Measurements from ENCODE around the gene EBF3. TPM values are rescaled to one million over a fixed set of nuclear protein-coding genes. Genes with fewer than 3 reads are reported as not detected.

Gene EBF3
- total and polyA plus RNA-seq, 2 experiments from 2014 or later = 0.27 to 0.49 TPM

- TF ChIP-seq ZNF462 (CRISPR knock-in tag; IDR thresholded peaks at IDR 0.05) (no peak), STAT1 (IDR thresholded peaks at IDR 0.05; ENCODE audit: unreplicated experiment) (no peak), EZH2phosphoT487 (IDR thresholded peaks at IDR 0.05; ENCODE audit: unreplicated experiment) (no peak), ETS1 (IDR thresholded peaks at IDR 0.05) (no peak), JUNB (IDR thresholded peaks at IDR 0.05; ENCODE audit: unreplicated experiment) (no peak), ZNF331 (CRISPR knock-in tag; IDR thresholded peaks at IDR 0.05; ENCODE audit: low read depth) (no peak)
Measured at GRCh38 chr10:129831150-129831549, 132.9 kb downstream of the EBF3 start (continued).

- Histone ChIP-seq H4K20me1 (replicated peaks; ENCODE audit: insufficient read depth) (no peaks in the 10 kb centered on the region), H2AFZ (no peak overlapping the region), H3K27ac (ENCODE audit: low read depth) (no peak overlapping the region), H3F3A (replicated peaks; ENCODE audit: low read depth) (no peaks in the 10 kb centered on the region), H3K4me3 (no peak overlapping the region), H3K36me3 (ENCODE audit: insufficient read depth) (no peaks in the 10 kb centered on the region), H3K27me3 (ENCODE audit: insufficient read depth) (no peaks in the 10 kb centered on the region), H3K4me1 (ENCODE audit: insufficient read depth) (no peaks in the 10 kb centered on the region), H3K9me2 (ENCODE audit: insufficient read depth) (no peaks in the 10 kb centered on the region), H3K4me2 (no peak overlapping the region), H3K79me2 (replicated peaks; ENCODE audit: insufficient read depth) (no peaks in the 10 kb centered on the region)
- H3K27ac Mint-ChIP-seq = no peak overlapping the region
- ATAC-seq (no peak), DNase-seq (ENCODE audit: low spot score) (no peak)
- H3K27me3 Mint-ChIP-seq (ENCODE audit: insufficient read depth, low read depth, poor library complexity) = peaks cover 2% of the 10 kb centered on the region
- H3K36me3 Mint-ChIP-seq (ENCODE audit: low read depth) = no peaks in the 10 kb centered on the region
- no peak overlapping the region for H3K4me3 Mint-ChIP-seq
- H3K4me1 Mint-ChIP-seq = no peaks in the 10 kb centered on the region
- no peaks in the 10 kb centered on the region for H3K9me3 Mint-ChIP-seq
- TF ChIP-seq CTCF (conservative IDR thresholded peaks at IDR 0.05; ENCODE audit: low read depth in 2 of 2) (no peak), ZNF114 (CRISPR knock-in tag; IDR thresholded peaks at IDR 0.05) (no peak), POLR2AphosphoS5 (IDR thresholded peaks at IDR 0.05; ENCODE audit: low read depth) (no peak), EZH2phosphoT487 (IDR thresholded peaks at IDR 0.05; ENCODE audit: unreplicated experiment) (no peak), STAT1 (IDR thresholded peaks at IDR 0.05; ENCODE audit: unreplicated experiment) (no peak)
Measured at GRCh38 chr10:129825826-129826225, 138.2 kb downstream of the EBF3 start.
